PC-9 (cell line): Measurements from ENCODE around the gene ANTXR2.

Experiments used
- EZH2 ChIP-seq: fragments of 200-600 bp; sonication (generic); IDR thresholded peaks from 2 replicates; pipeline ENCODE4 v1.8.0; 2017; ENCODE audit warnings: antibody characterized with exemption, low read depth
- TF ChIP-seq, protein P1 (sequence below): fragments of 200-600 bp; sonication (generic); conservative IDR thresholded peaks from 2 replicates; pipeline ENCODE4 v1.6.1; 2017; ENCODE audit warnings: mixed run types, antibody characterized with exemption, mild to moderate bottlenecking, moderate library complexity

DNA sequence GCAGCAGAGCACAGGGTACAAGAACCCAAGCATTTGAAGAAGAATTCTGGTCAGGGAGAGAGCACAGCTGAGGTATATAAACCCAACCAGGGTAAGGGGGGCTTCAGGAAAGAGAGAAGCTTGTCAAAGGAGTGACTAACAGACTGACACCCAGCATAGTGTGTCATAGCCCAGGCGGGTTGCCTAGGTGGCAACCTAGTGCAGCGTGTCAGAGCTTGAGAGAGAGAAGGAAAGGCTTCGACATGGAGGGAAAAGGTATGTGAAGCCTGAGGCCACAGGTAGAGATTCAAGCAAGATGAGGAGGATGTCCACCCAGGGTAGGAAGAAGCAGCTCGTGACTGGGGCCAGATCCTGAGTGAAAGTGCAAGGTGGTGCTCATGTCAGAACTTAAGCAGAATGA is 8.5 kb upstream of the ANTXR2 start:
- TF ChIP-seq, protein P1, sequence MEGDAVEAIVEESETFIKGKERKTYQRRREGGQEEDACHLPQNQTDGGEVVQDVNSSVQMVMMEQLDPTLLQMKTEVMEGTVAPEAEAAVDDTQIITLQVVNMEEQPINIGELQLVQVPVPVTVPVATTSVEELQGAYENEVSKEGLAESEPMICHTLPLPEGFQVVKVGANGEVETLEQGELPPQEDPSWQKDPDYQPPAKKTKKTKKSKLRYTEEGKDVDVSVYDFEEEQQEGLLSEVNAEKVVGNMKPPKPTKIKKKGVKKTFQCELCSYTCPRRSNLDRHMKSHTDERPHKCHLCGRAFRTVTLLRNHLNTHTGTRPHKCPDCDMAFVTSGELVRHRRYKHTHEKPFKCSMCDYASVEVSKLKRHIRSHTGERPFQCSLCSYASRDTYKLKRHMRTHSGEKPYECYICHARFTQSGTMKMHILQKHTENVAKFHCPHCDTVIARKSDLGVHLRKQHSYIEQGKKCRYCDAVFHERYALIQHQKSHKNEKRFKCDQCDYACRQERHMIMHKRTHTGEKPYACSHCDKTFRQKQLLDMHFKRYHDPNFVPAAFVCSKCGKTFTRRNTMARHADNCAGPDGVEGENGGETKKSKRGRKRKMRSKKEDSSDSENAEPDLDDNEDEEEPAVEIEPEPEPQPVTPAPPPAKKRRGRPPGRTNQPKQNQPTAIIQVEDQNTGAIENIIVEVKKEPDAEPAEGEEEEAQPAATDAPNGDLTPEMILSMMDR = no peak
- no peak for TF ChIP-seq EZH2
